Stimulated activated naive CD8-positive, alpha-beta T cell treated with anti-CD3 and anti-CD28 coated beads, Interleukin-15, Interleukin-2, amounts not matched to agents 100 U/mL and 50 U/mL, for 24 hours (primary cell): Measurements from ENCODE around the gene GDA.
"Not testable (repeated sequence)": the region's sequence is repeated elsewhere in the genome, so short reads cannot be mapped to it uniquely, and the experiment has no call there.

Experiments used
- ATAC-seq: fragments of 150-1000 bp; cut with Tn5 transposase; one replicate; pipeline ENCODE4 v1.10.0; 2021
- DNase-seq: peaks from one replicate; pipeline ENCODE4 v3.0.0; 2021

The GDA gene

GRCh38 chr9:72278959-72279358 lies 129.7 kb downstream of the GDA start:
- DNase-seq = no peak
- ATAC-seq = no peak

GRCh38 chr9:72280913-72281500 lies 131.8 kb downstream of the GDA start:
- ATAC-seq (peak; percentile 80), DNase-seq (peak; percentile 69)

GRCh38 chr9:72289401-72289800 lies 140.2 kb downstream of the GDA start:
- DNase-seq = no peak
- no peak for ATAC-seq

- no peak for ATAC-seq
- DNase-seq = no peak
Observed at GRCh38 chr9:72290311-72290710, 141.1 kb downstream of the GDA start.

- not testable (repeated sequence) for ATAC-seq, DNase-seq
Observed at GRCh38 chr9:72291576-72291975, 142.3 kb downstream of the GDA start.

GRCh38 chr9:72292256-72292682 lies 143.0 kb downstream of the GDA start:
- ATAC-seq (no peak), DNase-seq (no peak)

GRCh38 chr9:72292874-72293607 lies 143.8 kb downstream of the GDA start:
- DNase-seq (no peak), ATAC-seq (no peak)

- no peak for DNase-seq
- no peak for ATAC-seq
Observed at GRCh38 chr9:72294936-72295335, 145.7 kb downstream of the GDA start.

GRCh38 chr9:72297516-72297915 lies 148.3 kb downstream of the GDA start:
- ATAC-seq = no peak
- DNase-seq = no peak

GRCh38 chr9:72299017-72299603 lies 149.9 kb downstream of the GDA start:
- ATAC-seq = no peak
- no peak for DNase-seq

GRCh38 chr9:72300873-72301272 lies 151.6 kb downstream of the GDA start:
- DNase-seq (no peak), ATAC-seq (no peak)
